Fibroblast of villous mesenchyme (primary cell): ENCODE results near the gene CREB3L4. TPM values are rescaled to one million over a fixed set of nuclear protein-coding genes. Genes with fewer than 3 reads are reported as not detected.
"Not testable (repeated sequence)": the region's sequence is repeated elsewhere in the genome, so short reads cannot be mapped to it uniquely, and the experiment has no call there.

Source experiments
- DNase-seq: peaks from one replicate; pipeline ENCODE4 v3.0.0-alpha.2; 2010; ENCODE audit warnings: low read depth
- H3K4me3 ChIP-seq: 2 replicates; pipeline ENCODE4 v1.5.1; 2011; ENCODE audit warnings: low read depth, mild to moderate bottlenecking, low read length
- CTCF ChIP-seq: IDR thresholded peaks from 2 replicates; pipeline ENCODE4 v1.5.1; 2012; ENCODE audit warnings: low read depth, mild to moderate bottlenecking, low read length; ENCODE audit not compliant: insufficient read depth
- total RNA-seq: library from RNA; depleted of rRNA; stranded (reverse); fragments of >200 nt; gene quantifications from 2 replicates; pipeline ENCODE4 v1.2.3, GENCODE V29; 2012

CREB3L4 gene
- total RNA-seq, 1 donor: 3.9 TPM

- no peak overlapping the region for H3K4me3 ChIP-seq
- DNase-seq: no peak
- no peak for TF ChIP-seq CTCF
Measured at GRCh38 chr1:153987621-153988020, 19.9 kb downstream of the CREB3L4 start.

GRCh38 chr1:153990468-153991150 is 22.9 kb downstream of the CREB3L4 start, which contains the start of gene RPS27:
TSS of gene RPS27 (plus strand) at chr1:153990762. CDS start at chr1:153990797, 35 bp downstream.
- DNase-seq: peak; percentile 98
- no peak for TF ChIP-seq CTCF
- H3K4me3 ChIP-seq: peak within 1 kb of the TSS; percentile 90

GRCh38 chr1:153991151-153991630 is 23.5 kb downstream of the CREB3L4 start:
- peak overlapping the region; percentile 90 for H3K4me3 ChIP-seq
- no peak for DNase-seq
- TF ChIP-seq CTCF: no peak

GRCh38 chr1:153991806-153992205 is 24.1 kb downstream of the CREB3L4 start:
- H3K4me3 ChIP-seq: peak overlapping the region; percentile 90
- TF ChIP-seq CTCF: no peak
- no peak for DNase-seq

GRCh38 chr1:153995202-153995601 is 27.5 kb downstream of the CREB3L4 start:
- DNase-seq: no peak
- TF ChIP-seq CTCF: no peak
- no peak overlapping the region for H3K4me3 ChIP-seq

- H3K4me3 ChIP-seq: no peak overlapping the region
- no peak for DNase-seq
- TF ChIP-seq CTCF: no peak
Measured at GRCh38 chr1:153995640-153996039, 27.9 kb downstream of the CREB3L4 start.

GRCh38 chr1:153996882-153997281 is 29.2 kb downstream of the CREB3L4 start:
- DNase-seq, H3K4me3 ChIP-seq: not testable (repeated sequence)
